Subcutaneous adipose tissue (tissue), 4 donors: ENCODE results near the gene NTM. TPM values are rescaled to one million over a fixed set of nuclear protein-coding genes. Genes with fewer than 3 reads are reported as not detected.

Experiments used
- CTCF ChIP-seq: fragments of 450-650 bp; IDR thresholded peaks from one replicate; pipeline ENCODE4 v1.5.1; 2016; ENCODE audit warnings: low read depth, mild to moderate bottlenecking, control low read depth, antibody characterized with exemption, moderate library complexity
- total RNA-seq, 4 donors: library from RNA; depleted of rRNA; stranded (reverse); fragments of >200 nt; gene quantifications; one replicate each; pipeline ENCODE4 v1.1.0, GENCODE V29; 2016

NTM gene
- total RNA-seq, 4 donors from 2014 or later: 1.5 to 5.7 (median 1.7) TPM

GRCh38 chr11:131841925-131842635, 471.7 kb downstream of the NTM start:
- no peak for TF ChIP-seq CTCF

- TF ChIP-seq CTCF: no peak
Measured at GRCh38 chr11:131845255-131845654, 474.8 kb downstream of the NTM start.

- TF ChIP-seq CTCF: no peak
Measured at GRCh38 chr11:131849485-131849884, 479.1 kb downstream of the NTM start.

GRCh38 chr11:131850507-131850906, 480.1 kb downstream of the NTM start:
- TF ChIP-seq CTCF: no peak

- no peak for TF ChIP-seq CTCF
Measured at GRCh38 chr11:131851964-131852755, 481.7 kb downstream of the NTM start.

- TF ChIP-seq CTCF: no peak
Measured at GRCh38 chr11:131852757-131853156, 482.3 kb downstream of the NTM start.

GRCh38 chr11:131854391-131854790, 484.0 kb downstream of the NTM start:
- TF ChIP-seq CTCF: no peak
